Testis (tissue), 3 donors: Measurements from ENCODE around the gene CGNL1. TPM values are rescaled to one million over a fixed set of nuclear protein-coding genes. Genes with fewer than 3 reads are reported as not detected.

Experiments used
- DNase-seq: peaks from one replicate; pipeline ENCODE4 v3.0.0-alpha.2; 2019
- H3K27ac ChIP-seq, 2 donors: fragments of 200-600 bp; sonication (generic); one replicate each; pipeline ENCODE4 v1.5.1; 2019
- H3K27me3 ChIP-seq: fragments of 200-600 bp; sonication (generic); one replicate; pipeline ENCODE4 v1.5.1; 2019
- H3K36me3 ChIP-seq: fragments of 200-600 bp; sonication (generic); one replicate; pipeline ENCODE4 v1.5.1; 2017; ENCODE audit warnings: low read depth; ENCODE audit errors: missing control alignments
- H3K4me1 ChIP-seq: fragments of 200-600 bp; sonication (generic); one replicate; pipeline ENCODE4 v1.5.1; 2019
- H3K4me3 ChIP-seq, 2 donors: fragments of 200-600 bp; sonication (generic); one replicate each; pipeline ENCODE4 v1.5.1; 2017 to 2019
- H3K9me3 ChIP-seq: fragments of 200-600 bp; sonication (generic); one replicate; pipeline ENCODE4 v1.5.1; 2017
- POLR2A ChIP-seq: fragments of 450-650 bp; IDR thresholded peaks from one replicate; pipeline ENCODE4 v1.6.1; 2017; ENCODE audit warnings: antibody characterized with exemption, mild to moderate bottlenecking, moderate library complexity
- WGBS, 2 donors: methylation state at CpG; one replicate each; pipeline ENCODE4 v1.1.5; 2018; 5-methylcytosine and 5-hydroxymethylcytosine counted together
- intact Hi-C: fragments of 100-400 bp; cut with DNase I; formaldehyde crosslinking; loops from one replicate; pipeline ENCODE4 v1.15.1; 2023; ENCODE audit warnings: low total_unique reads
- polyA plus RNA-seq: library from polyadenylated mRNA; stranded (reverse); fragments of 350-450 nt; fragmentation: Illumina TruSeq; extraction: RNeasy Lipid Tissue Mini Kit (QIAGEN cat#74804); gene quantifications from one replicate; pipeline ENCODE4 v1.2.3, GENCODE V29; 2014; ENCODE audit warnings: low read depth, low replicate concordance; ENCODE audit not compliant: insufficient read depth
- total RNA-seq, 2 donors: library from RNA; depleted of rRNA; stranded (reverse); fragments of >200 nt; gene quantifications; one replicate each; pipeline ENCODE4 v1.2.3, GENCODE V29; 2016
- TF ChIP-seq, protein P1 (sequence below), 3 experiments: fragments of 450-650 bp in 2 of 3; fragments of 200-600 bp in 1 of 3; sonication (generic) in 1 of 3; IDR thresholded peaks; one replicate each; pipeline ENCODE4 v1.5.1; 2016 to 2019; ENCODE audit warnings: antibody characterized with exemption in 3 of 3, mild to moderate bottlenecking in 2 of 3, moderate library complexity in 1 of 3

The CGNL1 gene
- total and polyA plus RNA-seq, 3 donors from 2014 or later: 21.0 to 40.2 (median 29.2) TPM

DNA sequence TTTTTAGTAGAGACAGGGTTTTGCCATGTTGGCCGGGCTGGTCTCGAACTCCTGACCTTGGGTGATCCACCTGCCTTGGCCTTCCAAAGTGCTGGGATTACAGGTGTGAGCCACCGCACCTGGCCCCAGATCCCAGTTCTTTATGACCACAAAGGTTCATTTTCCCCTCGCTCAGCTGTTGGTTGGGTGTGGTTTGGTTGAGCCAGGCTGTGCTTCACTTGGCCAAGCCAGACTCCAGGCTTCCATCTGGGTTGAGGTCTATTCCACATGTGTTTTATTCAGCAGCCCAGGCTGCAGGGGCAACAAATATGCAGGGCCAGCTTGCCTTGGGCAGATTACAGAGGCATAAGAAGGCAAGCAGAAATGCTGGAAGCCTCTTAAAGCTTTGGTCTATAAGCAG, 13.7 kb downstream of the CGNL1 start:
- Histone ChIP-seq H3K27ac (no peak overlapping the region), H3K4me1 (peaks cover 30% of the 10 kb centered on the region), H3K4me3 (no peak overlapping the region), H3K36me3 (no peaks in the 10 kb centered on the region), H3K27me3 (no peaks in the 10 kb centered on the region), H3K9me3 (no peaks in the 10 kb centered on the region)
- no peak for DNase-seq
- TF ChIP-seq, protein P1, sequence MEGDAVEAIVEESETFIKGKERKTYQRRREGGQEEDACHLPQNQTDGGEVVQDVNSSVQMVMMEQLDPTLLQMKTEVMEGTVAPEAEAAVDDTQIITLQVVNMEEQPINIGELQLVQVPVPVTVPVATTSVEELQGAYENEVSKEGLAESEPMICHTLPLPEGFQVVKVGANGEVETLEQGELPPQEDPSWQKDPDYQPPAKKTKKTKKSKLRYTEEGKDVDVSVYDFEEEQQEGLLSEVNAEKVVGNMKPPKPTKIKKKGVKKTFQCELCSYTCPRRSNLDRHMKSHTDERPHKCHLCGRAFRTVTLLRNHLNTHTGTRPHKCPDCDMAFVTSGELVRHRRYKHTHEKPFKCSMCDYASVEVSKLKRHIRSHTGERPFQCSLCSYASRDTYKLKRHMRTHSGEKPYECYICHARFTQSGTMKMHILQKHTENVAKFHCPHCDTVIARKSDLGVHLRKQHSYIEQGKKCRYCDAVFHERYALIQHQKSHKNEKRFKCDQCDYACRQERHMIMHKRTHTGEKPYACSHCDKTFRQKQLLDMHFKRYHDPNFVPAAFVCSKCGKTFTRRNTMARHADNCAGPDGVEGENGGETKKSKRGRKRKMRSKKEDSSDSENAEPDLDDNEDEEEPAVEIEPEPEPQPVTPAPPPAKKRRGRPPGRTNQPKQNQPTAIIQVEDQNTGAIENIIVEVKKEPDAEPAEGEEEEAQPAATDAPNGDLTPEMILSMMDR (IDR thresholded peaks at IDR 0.05): no peak
- no peak for TF ChIP-seq POLR2A
- intact Hi-C loops: loop anchor here (5.0 kb wide), 1 partner anchor 137 kb away; no protein-coding TSS in a partner anchor
- WGBS, 2 donors: 98 to 100% methylated on average over 4 of the region's 4 CpGs

DNA sequence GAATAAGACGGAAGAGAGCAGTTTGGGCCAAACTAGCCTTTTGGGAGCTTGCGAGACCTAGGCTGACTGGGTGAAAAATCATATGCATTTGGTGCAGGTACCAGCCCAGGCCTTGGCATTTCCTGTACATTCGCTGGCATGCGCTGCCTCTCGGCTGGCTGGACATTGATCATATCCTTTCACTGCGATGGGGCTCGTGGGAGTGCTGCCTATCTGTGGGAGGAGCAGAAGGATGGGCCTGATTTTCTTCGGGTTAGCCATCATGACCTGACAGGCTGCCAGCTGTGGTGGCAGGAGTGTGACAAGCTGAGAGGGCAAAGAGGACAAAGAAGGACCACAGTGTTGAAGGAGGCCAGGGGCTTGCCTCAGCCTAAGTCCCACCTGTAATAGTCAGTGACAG, 14.3 kb downstream of the CGNL1 start:
- H3K27ac ChIP-seq: no peak overlapping the region
- TF ChIP-seq POLR2A: no peak
- TF ChIP-seq, protein P1 (IDR thresholded peaks at IDR 0.05): no peak
- no peaks in the 10 kb centered on the region for H3K36me3 ChIP-seq
- no peak for DNase-seq
- H3K4me1 ChIP-seq: peaks cover 24% of the 10 kb centered on the region
- intact Hi-C loops: no loop called here
- no peak overlapping the region for H3K4me3 ChIP-seq
- no peaks in the 10 kb centered on the region for H3K9me3 ChIP-seq
- WGBS, 2 donors: 72 to 91% methylated on average over 8 of the region's 8 CpGs
- no peaks in the 10 kb centered on the region for H3K27me3 ChIP-seq

DNA sequence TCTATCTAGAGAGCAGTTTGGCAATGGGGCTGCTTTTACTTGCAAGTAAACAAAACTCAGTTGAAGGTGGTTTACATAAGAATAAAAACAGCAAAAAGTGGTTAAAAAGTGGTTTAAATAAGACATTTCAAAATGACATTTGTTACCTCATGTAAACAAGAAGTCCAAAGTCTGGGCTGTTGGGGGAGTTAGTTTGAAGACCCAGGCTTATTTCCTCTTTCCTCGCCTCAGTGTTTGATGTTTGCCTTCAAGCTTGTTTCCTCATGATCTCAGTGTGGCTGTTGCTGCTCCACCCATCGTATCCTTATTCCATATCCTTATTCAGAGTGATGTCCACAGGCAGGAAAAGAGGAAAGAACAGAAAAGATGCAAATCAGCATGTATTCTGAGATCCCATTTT, 15.2 kb downstream of the CGNL1 start:
- Histone ChIP-seq H3K4me3 (no peak overlapping the region), H3K27me3 (no peaks in the 10 kb centered on the region), H3K4me1 (peaks cover 15% of the 10 kb centered on the region), H3K36me3 (no peaks in the 10 kb centered on the region), H3K9me3 (no peaks in the 10 kb centered on the region), H3K27ac (no peak overlapping the region)
- WGBS, 2 donors: 83 to 95% methylated on average over 2 of the region's 2 CpGs
- no peak for TF ChIP-seq POLR2A
- TF ChIP-seq, protein P1 (IDR thresholded peaks at IDR 0.05): no peak
- intact Hi-C loops: no loop called here
- no peak for DNase-seq

DNA sequence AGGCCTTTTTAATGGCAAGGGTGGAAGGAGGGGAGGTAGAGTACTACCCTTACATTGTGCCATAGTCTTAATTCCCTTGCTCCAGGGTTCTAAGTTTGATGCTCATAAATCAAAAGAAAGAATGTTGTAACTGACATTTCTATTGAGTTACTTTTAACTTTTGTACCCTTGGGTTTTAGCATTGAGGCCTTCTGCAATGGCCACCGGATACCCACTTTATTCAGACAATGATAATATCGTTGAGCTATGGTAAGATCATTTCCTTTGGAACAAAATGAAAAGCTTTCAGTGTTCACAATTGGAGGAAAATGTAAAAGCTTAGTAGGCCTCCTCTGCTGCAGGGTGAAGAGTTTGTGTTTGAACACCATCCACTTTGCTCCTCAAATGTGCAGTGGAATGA, 16.8 kb downstream of the CGNL1 start:
- intact Hi-C loops: no loop called here
- no peak for DNase-seq
- WGBS, 2 donors: 45 to 65% methylated on average over 2 of the region's 2 CpGs
- Histone ChIP-seq H3K27me3 (no peaks in the 10 kb centered on the region), H3K4me1 (peaks cover 12% of the 10 kb centered on the region), H3K36me3 (no peaks in the 10 kb centered on the region), H3K4me3 (no peak overlapping the region), H3K9me3 (no peaks in the 10 kb centered on the region), H3K27ac (no peak overlapping the region)
- no peak for TF ChIP-seq POLR2A
- TF ChIP-seq, protein P1 (IDR thresholded peaks at IDR 0.05): no peak

DNA sequence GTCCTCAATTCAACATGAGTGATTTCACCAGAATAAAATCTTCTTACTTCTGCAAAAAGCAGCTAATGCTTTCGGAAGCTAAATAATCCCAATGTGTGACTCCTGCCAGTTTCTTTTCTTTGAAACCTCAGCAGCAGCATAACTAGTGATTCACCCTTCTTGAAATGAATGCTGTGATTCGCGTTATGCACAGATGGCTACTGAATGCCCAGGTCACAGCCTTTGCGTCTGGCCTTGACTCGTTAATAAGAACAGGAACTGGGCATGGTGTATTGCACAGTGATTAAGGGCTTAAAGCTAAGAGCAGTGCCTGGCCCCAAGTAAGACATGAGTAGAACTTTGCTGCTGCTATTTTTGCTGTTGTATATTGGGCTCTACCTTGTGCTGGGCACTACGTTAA, 19.0 kb downstream of the CGNL1 start:
- Histone ChIP-seq H3K9me3 (no peaks in the 10 kb centered on the region), H3K4me1 (no peaks in the 10 kb centered on the region), H3K27ac (no peak overlapping the region), H3K27me3 (no peaks in the 10 kb centered on the region), H3K36me3 (no peaks in the 10 kb centered on the region), H3K4me3 (no peak overlapping the region)
- no peak for TF ChIP-seq POLR2A
- TF ChIP-seq, protein P1 (IDR thresholded peaks at IDR 0.05): no peak
- no peak for DNase-seq
- WGBS, 2 donors: 45 to 63% methylated on average over 6 of the region's 6 CpGs
- intact Hi-C loops: no loop called here
